CD4-positive, alpha-beta T cell (primary cell): ENCODE results near the gene TOP2B. TPM values are rescaled to one million over a fixed set of nuclear protein-coding genes. Genes with fewer than 3 reads are reported as not detected.

Experiments used
- ATAC-seq: fragments of 200-7000 bp; cut with Tn5 transposase; one replicate; pipeline ENCODE4 v1.10.0; 2022; ENCODE audit warnings: mild to moderate bottlenecking; ENCODE audit not compliant: poor library complexity
- CTCF ChIA-PET: fragments of 350-600 bp; sonication (Branson Sonifier 250); formaldehyde crosslinking; loops from one replicate; lab custom pipeline; 2021; ENCODE audit warnings: antibody characterized with exemption, inconsistent platforms; lab: Charles Lee
- POLR2A ChIA-PET: fragments of 350-600 bp; sonication (Branson Sonifier 250); formaldehyde crosslinking; loops from one replicate; lab custom pipeline; 2021; ENCODE audit warnings: antibody characterized with exemption, inconsistent platforms; lab: Charles Lee
- DNase-seq, 14 experiments: peaks; one replicate each; pipeline ENCODE4 v3.0.0-alpha.2; 2013 to 2020; ENCODE audit warnings: mixed read lengths in 2 of 14
- H3K27ac ChIP-seq, 2 donors: one replicate each; pipeline versions ENCODE4 v1.5.1 to v1.7.0; 2013; ENCODE audit warnings: low read length in 2 of 2, low read depth in 1 of 2, mild to moderate bottlenecking in 1 of 2
- H3K27me3 ChIP-seq, 2 experiments: 1 replicate in 1 of 2; 2 replicates in 1 of 2; pipeline versions ENCODE4 v1.6.1 to v1.7.0; 2013; ENCODE audit warnings: low read length in 2 of 2, control low read depth in 1 of 2, mild to moderate bottlenecking in 1 of 2, moderate library complexity in 1 of 2; ENCODE audit not compliant: insufficient read depth in 2 of 2, control insufficient read depth in 1 of 2
- H3K36me3 ChIP-seq: one replicate; pipeline ENCODE4 v1.6.1; 2013; ENCODE audit warnings: low read length, control low read depth; ENCODE audit not compliant: insufficient read depth
- H3K4me1 ChIP-seq: one replicate; pipeline ENCODE4 v1.6.1; 2013; ENCODE audit warnings: low read length, control low read depth; ENCODE audit not compliant: insufficient read depth
- H3K4me3 ChIP-seq: one replicate; pipeline ENCODE4 v1.5.1; 2013; ENCODE audit warnings: mild to moderate bottlenecking, low read length, moderate library complexity
- H3K9me3 ChIP-seq, 2 experiments: 1 replicate in 1 of 2; 2 replicates in 1 of 2; pipeline versions ENCODE4 v1.6.1 to v1.7.0; 2013; ENCODE audit warnings: low read length in 2 of 2, mild to moderate bottlenecking in 2 of 2, control low read depth in 1 of 2, moderate library complexity in 1 of 2; ENCODE audit not compliant: control insufficient read depth in 1 of 2, insufficient read depth in 1 of 2
- H3K27ac Mint-ChIP-seq: one replicate; pipeline ENCODE4 v1.8.0; 2020; ENCODE audit warnings: mixed read lengths
- H3K27me3 Mint-ChIP-seq: one replicate; pipeline ENCODE4 v1.8.0; 2021; ENCODE audit warnings: mixed read lengths
- H3K36me3 Mint-ChIP-seq: one replicate; pipeline ENCODE4 v1.8.0; 2021; ENCODE audit warnings: low read depth, mixed read lengths
- H3K4me1 Mint-ChIP-seq: one replicate; pipeline ENCODE4 v1.8.0; 2021; ENCODE audit warnings: low read depth, mixed read lengths
- H3K4me3 Mint-ChIP-seq: one replicate; pipeline ENCODE4 v1.8.0; 2020; ENCODE audit warnings: mild to moderate bottlenecking, mixed read lengths
- H3K9me3 Mint-ChIP-seq: one replicate; pipeline ENCODE4 v1.8.0; 2020; ENCODE audit warnings: mixed read lengths
- intact Hi-C, 2 experiments: fragments of 100-400 bp; cut with DNase I in 1 of 2; cut with micrococcal nuclease in 1 of 2; formaldehyde crosslinking; loops; one replicate each; pipeline versions ENCODE4 v1.15.1 to v1.9.0; 2023 to 2025; cut with DNase I, micrococcal nuclease
- total RNA-seq, 174 experiments: library from RNA in 2 of 174; stranded (reverse) in 2 of 174; gene quantifications; one replicate each; pipeline ENCODE4 v1.2.3 and lab custom pipeline; 2021 to 2026
- TF ChIP-seq, protein P1 (sequence below): fragments of 200-600 bp; IDR thresholded peaks from one replicate; pipeline ENCODE4 v1.8.0; 2022; ENCODE audit warnings: antibody characterized with exemption, mild to moderate bottlenecking

Gene TOP2B
- total RNA-seq, 2 experiments from 2014 or later: 79.7 to 80.4 TPM

DNA sequence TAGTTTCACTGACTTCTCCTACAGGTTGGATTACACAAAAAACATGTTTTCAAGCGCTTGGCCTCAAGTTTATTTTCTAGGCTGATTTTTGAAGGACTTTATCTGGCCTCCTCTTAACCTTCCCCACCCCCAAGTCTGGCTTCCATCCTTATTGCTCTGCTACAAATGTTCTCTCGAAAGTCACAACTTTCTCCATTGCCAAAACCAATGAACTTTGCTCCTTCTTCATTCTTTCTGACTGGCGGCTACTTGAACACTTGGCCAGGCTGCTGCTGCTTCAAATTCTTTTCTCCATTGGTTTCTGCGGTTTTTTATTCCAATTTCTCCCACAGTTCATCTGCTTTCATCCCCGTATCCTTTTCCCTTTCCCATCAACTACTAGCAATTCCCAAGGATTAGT lies 106.6 kb downstream of the TOP2B start:
- no peaks in the 10 kb centered on the region for H3K9me3 Mint-ChIP-seq
- no peaks in the 10 kb centered on the region for H3K9me3 ChIP-seq
- ATAC-seq: no peak
- intact Hi-C loops: no loop called here
- H3K27ac ChIP-seq: no peak overlapping the region
- no peaks in the 10 kb centered on the region for H3K36me3 ChIP-seq
- H3K27me3 Mint-ChIP-seq: peaks cover 3% of the 10 kb centered on the region
- CTCF ChIA-PET: no interaction called here
- no peaks in the 10 kb centered on the region for H3K4me1 Mint-ChIP-seq
- POLR2A ChIA-PET: no interaction called here
- H3K27me3 ChIP-seq: peaks cover 0 to 4% of the 10 kb centered on the region in 2 experiments
- no peaks in the 10 kb centered on the region for H3K36me3 Mint-ChIP-seq
- no peaks in the 10 kb centered on the region for H3K4me1 ChIP-seq
- H3K27ac Mint-ChIP-seq: no peak overlapping the region
- no peak overlapping the region for H3K4me3 Mint-ChIP-seq
- DNase-seq: no peak
- TF ChIP-seq, protein P1, sequence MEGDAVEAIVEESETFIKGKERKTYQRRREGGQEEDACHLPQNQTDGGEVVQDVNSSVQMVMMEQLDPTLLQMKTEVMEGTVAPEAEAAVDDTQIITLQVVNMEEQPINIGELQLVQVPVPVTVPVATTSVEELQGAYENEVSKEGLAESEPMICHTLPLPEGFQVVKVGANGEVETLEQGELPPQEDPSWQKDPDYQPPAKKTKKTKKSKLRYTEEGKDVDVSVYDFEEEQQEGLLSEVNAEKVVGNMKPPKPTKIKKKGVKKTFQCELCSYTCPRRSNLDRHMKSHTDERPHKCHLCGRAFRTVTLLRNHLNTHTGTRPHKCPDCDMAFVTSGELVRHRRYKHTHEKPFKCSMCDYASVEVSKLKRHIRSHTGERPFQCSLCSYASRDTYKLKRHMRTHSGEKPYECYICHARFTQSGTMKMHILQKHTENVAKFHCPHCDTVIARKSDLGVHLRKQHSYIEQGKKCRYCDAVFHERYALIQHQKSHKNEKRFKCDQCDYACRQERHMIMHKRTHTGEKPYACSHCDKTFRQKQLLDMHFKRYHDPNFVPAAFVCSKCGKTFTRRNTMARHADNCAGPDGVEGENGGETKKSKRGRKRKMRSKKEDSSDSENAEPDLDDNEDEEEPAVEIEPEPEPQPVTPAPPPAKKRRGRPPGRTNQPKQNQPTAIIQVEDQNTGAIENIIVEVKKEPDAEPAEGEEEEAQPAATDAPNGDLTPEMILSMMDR: no peak
- no peak overlapping the region for H3K4me3 ChIP-seq

DNA sequence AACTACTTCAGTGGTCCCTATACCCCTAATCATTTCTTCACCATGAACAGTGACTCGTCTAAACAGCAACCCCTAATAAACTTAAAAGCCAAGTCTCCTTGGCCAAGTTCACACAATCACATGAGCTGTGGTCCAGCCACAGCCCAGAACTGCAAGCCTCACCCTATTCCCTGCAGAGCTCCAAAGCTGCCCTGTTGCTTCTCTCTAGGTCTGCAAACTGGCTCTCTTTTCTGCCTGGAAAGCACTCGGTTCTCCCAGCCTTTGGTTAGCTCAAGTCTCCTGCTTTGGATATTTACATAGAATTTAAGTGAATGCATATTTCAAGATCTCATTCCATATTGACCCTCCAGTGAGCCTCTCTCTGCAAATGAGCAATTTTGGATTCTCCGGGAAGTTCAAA lies 107.0 kb downstream of the TOP2B start:
- H3K4me1 ChIP-seq: no peaks in the 10 kb centered on the region
- ChIA-PET CTCF (no interaction called here), POLR2A (no interaction called here)
- no peak overlapping the region for H3K27ac ChIP-seq
- H3K27me3 Mint-ChIP-seq: no peaks in the 10 kb centered on the region
- H3K4me3 ChIP-seq: no peak overlapping the region
- no peaks in the 10 kb centered on the region for H3K36me3 Mint-ChIP-seq
- H3K27ac Mint-ChIP-seq: no peak overlapping the region
- DNase-seq (no peak), ATAC-seq (no peak)
- H3K36me3 ChIP-seq: no peaks in the 10 kb centered on the region
- intact Hi-C loops: no loop called here
- no peak overlapping the region for H3K4me3 Mint-ChIP-seq
- H3K27me3 ChIP-seq: peaks cover 0 to 4% of the 10 kb centered on the region in 2 experiments
- TF ChIP-seq, protein P1: no peak
- no peaks in the 10 kb centered on the region for H3K4me1 Mint-ChIP-seq
- no peaks in the 10 kb centered on the region for H3K9me3 Mint-ChIP-seq
- H3K9me3 ChIP-seq: no peaks in the 10 kb centered on the region

GRCh38 chr3:25556447-25556846 lies 108.3 kb downstream of the TOP2B start:
- no peaks in the 10 kb centered on the region for H3K4me1 ChIP-seq
- intact Hi-C loops: no loop called here
- no peak overlapping the region for H3K27ac Mint-ChIP-seq
- H3K36me3 Mint-ChIP-seq: no peaks in the 10 kb centered on the region
- ATAC-seq: no peak
- no peaks in the 10 kb centered on the region for H3K4me1 Mint-ChIP-seq
- CTCF ChIA-PET: no interaction called here
- H3K4me3 ChIP-seq: no peak overlapping the region
- no peaks in the 10 kb centered on the region for H3K27me3 ChIP-seq
- no peak overlapping the region for H3K27ac ChIP-seq
- TF ChIP-seq, protein P1: no peak
- H3K9me3 ChIP-seq: no peaks in the 10 kb centered on the region
- DNase-seq: no peak
- H3K27me3 Mint-ChIP-seq: no peaks in the 10 kb centered on the region
- H3K9me3 Mint-ChIP-seq: no peaks in the 10 kb centered on the region
- POLR2A ChIA-PET: no interaction called here
- no peaks in the 10 kb centered on the region for H3K36me3 ChIP-seq
- H3K4me3 Mint-ChIP-seq: no peak overlapping the region
